ENCODE results near the gene MAD1L1.

DNA sequence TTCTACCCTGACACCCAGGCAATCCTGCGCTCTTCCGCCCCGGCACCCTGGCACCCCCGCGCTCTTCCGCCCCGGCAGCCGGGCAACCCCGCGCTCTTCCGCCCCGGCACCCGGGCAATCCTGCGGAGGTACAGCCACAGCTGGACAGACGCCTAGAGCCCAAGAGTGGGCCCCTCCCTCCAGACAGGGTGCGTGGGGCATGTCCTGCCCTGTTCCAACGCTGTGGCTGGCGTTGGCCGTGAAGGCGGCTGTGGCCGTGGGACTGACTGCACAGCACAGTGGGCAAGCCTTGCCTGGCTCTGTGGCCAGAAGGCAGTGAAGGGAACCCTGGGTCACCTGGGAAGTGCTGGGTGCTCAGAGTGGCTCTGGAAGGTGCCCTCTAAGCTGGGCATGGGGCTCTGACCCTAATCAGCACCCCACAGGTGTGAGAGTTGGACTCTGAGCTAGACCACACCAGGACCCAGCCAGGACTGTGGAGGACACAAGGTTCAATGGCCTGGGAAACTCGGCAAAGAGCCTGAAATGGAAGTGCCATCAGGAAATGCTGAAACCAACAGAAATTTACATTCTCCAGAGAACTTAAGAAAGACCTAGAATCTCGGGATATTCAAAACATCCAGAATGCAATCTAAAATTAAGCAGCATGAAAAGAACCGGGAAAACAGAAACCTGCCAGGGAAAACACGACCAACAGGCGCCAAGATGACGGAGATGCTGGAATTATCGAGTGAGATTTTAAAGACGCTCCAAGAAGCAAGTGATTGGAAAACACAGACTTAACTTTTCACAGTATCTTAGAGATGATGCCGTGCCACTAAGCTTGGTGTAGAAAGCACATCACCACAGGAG is 309.1 kb downstream of the MAD1L1 start:
- TF ChIP-seq POLR2A (IDR thresholded peaks at IDR 0.05; ENCODE audit: control extremely low read depth in 1 of 2, low read depth in 2 of 2, low read length in 2 of 2) (no peak), CREB1 (IDR thresholded peaks at IDR 0.05) (no peak)
